Endothelial cell of umbilical vein (primary cell): Measurements from ENCODE around the gene MARF1. TPM values are rescaled to one million over a fixed set of nuclear protein-coding genes. Genes with fewer than 3 reads are reported as not detected.

Experiments
- BruUV-seq: library from RNA; stranded (reverse); fragments of 400-500 nt; replicated peaks from 2 replicates; lab custom pipeline; 2021; lab: Mats Ljungman, UMichigan
- CTCF ChIA-PET: fragments of 300-600, 350-600 bp; sonication (Branson Sonifier 250); formaldehyde crosslinking; loops from one replicate; lab custom pipeline; 2021; ENCODE audit warnings: antibody characterized with exemption, inconsistent platforms; lab: Charles Lee
- POLR2A ChIA-PET: fragments of 300-600, 350-600 bp; sonication (Branson Sonifier 250); formaldehyde crosslinking; loops from one replicate; lab custom pipeline; 2021; ENCODE audit warnings: antibody characterized with exemption, inconsistent platforms; lab: Charles Lee
- DNase-seq: peaks from one replicate; pipeline ENCODE4 v3.0.0-alpha.2; 2011; ENCODE audit warnings: low read depth, low spot score
- FAIRE-seq: peaks from 2 replicates; lab custom pipeline; 2011; peaks lifted over from hg19 to GRCh38; lab: Jason Lieb, UNC
- H2AFZ ChIP-seq: 2 replicates; pipeline ENCODE4 v1.6.0; 2012; ENCODE audit warnings: low read depth, low read length, control low read depth, inconsistent platforms
- H3K27ac ChIP-seq: 2 replicates; pipeline ENCODE4 v1.5.1; 2011; ENCODE audit warnings: low read depth, mild to moderate bottlenecking, control low read depth, low read length, moderate library complexity; ENCODE audit not compliant: insufficient read depth
- H3K27me3 ChIP-seq, 2 experiments: 2 replicates each; pipeline versions ENCODE4 v1.6.0 to v1.6.1; 2011; ENCODE audit warnings: low read length in 2 of 2, mixed read lengths in 1 of 2; ENCODE audit not compliant: control insufficient read depth in 2 of 2, insufficient read depth in 2 of 2
- H3K36me3 ChIP-seq, 2 experiments: 2 replicates in 1 of 2; 3 replicates in 1 of 2; pipeline ENCODE4 v1.5.1; 2011; ENCODE audit warnings: low read length in 2 of 2, mild to moderate bottlenecking in 1 of 2, moderate library complexity in 1 of 2; ENCODE audit not compliant: control insufficient read depth in 2 of 2, insufficient read depth in 2 of 2; ENCODE audit errors: extremely low read depth in 1 of 2
- H3K4me1 ChIP-seq: 3 replicates; pipeline ENCODE4 v1.5.1; 2011; ENCODE audit warnings: mild to moderate bottlenecking, low read length; ENCODE audit not compliant: control insufficient read depth, insufficient read depth; ENCODE audit errors: extremely low read depth
- H3K4me2 ChIP-seq: 2 replicates; pipeline ENCODE4 v1.6.1; 2011; ENCODE audit warnings: low read length, control low read depth, mixed read lengths; ENCODE audit not compliant: insufficient read depth
- H3K4me3 ChIP-seq, 3 experiments: fragments of 200-600 bp in 1 of 3; sonication (generic), shearing (Covaris generic) in 1 of 3; replicated peaks in 1 of 3; 2 replicates each; pipeline ENCODE4 v1.5.1; 2011 to 2016; ENCODE audit warnings: control low read depth in 3 of 3, low read length in 3 of 3, mild to moderate bottlenecking in 2 of 3, inconsistent platforms in 1 of 3, low read depth in 1 of 3, moderate library complexity in 1 of 3; ENCODE audit not compliant: insufficient read depth in 1 of 3
- H3K79me2 ChIP-seq: 2 replicates; pipeline ENCODE4 v1.6.0; 2012; ENCODE audit warnings: low read length, inconsistent platforms; ENCODE audit not compliant: control insufficient read depth, insufficient read depth
- H3K9ac ChIP-seq: replicated peaks from 2 replicates; pipeline ENCODE3; 2011; ENCODE audit warnings: low read length, control low read depth; ENCODE audit not compliant: insufficient read depth; ENCODE audit errors: extremely low read depth
- H3K9me1 ChIP-seq: replicated peaks from 3 replicates; pipeline ENCODE4 v1.6.0; 2011; ENCODE audit warnings: mild to moderate bottlenecking, low read length; ENCODE audit not compliant: control insufficient read depth, insufficient read depth; ENCODE audit errors: extremely low read depth
- H3K9me3 ChIP-seq: replicated peaks from 2 replicates; pipeline ENCODE4 v1.5.1; 2012; ENCODE audit warnings: low read length, inconsistent platforms; ENCODE audit not compliant: control insufficient read depth, insufficient read depth
- H4K20me1 ChIP-seq: replicated peaks from 2 replicates; pipeline ENCODE3; 2011; ENCODE audit warnings: mild to moderate bottlenecking, low read length; ENCODE audit not compliant: control insufficient read depth, insufficient read depth; ENCODE audit errors: extremely low read depth
- CTCF ChIP-seq, 2 donors: IDR thresholded peaks; 1 replicate in 1 of 2; 2 replicates in 1 of 2; pipeline ENCODE4 v1.5.1; 2011; ENCODE audit warnings: low read length in 2 of 2, mild to moderate bottlenecking in 2 of 2, moderate library complexity in 2 of 2, control low read depth in 1 of 2, inconsistent platforms in 1 of 2, low read depth in 1 of 2; ENCODE audit not compliant: insufficient read depth in 1 of 2; ENCODE audit errors: extremely low read depth in 1 of 2
- EZH2 ChIP-seq: IDR thresholded peaks from 2 replicates; pipeline ENCODE4 v1.6.1; 2012; ENCODE audit warnings: borderline replicate concordance, low read depth, mild to moderate bottlenecking, moderate library complexity, low read length, inconsistent platforms; ENCODE audit not compliant: severe bottlenecking
- FOS ChIP-seq: IDR thresholded peaks from 2 replicates; pipeline ENCODE4 v1.6.1; 2011; ENCODE audit warnings: mild to moderate bottlenecking, low read length, moderate library complexity, borderline replicate concordance; ENCODE audit not compliant: insufficient read depth
- GATA2 ChIP-seq: IDR thresholded peaks from 2 replicates; pipeline ENCODE4 v1.7.0; 2011; ENCODE audit warnings: low read depth, mild to moderate bottlenecking, moderate library complexity, mixed read lengths, low read length; ENCODE audit not compliant: insufficient read length, insufficient read depth
- JUN ChIP-seq: IDR thresholded peaks from 2 replicates; pipeline ENCODE4 v1.6.1; 2011; ENCODE audit warnings: borderline replicate concordance, low read depth; ENCODE audit not compliant: insufficient read length, insufficient read depth
- MAX ChIP-seq: IDR thresholded peaks from 2 replicates; pipeline ENCODE4 v1.6.1; 2011; ENCODE audit not compliant: insufficient read depth, insufficient read length
- dilution Hi-C: fragments of 300-500 bp; cut with MboI; formaldehyde crosslinking; loops from one replicate; pipeline ENCODE4 v1.15.0; 2019; ENCODE audit warnings: low sequenced_read_pairs; ENCODE audit not compliant: extremely low pct_ligation_motif_present
- intact Hi-C: fragments of 100-400 bp; cut with micrococcal nuclease; formaldehyde crosslinking; loops from one replicate; pipeline ENCODE4 v1.10.0; 2022
- polyA plus RNA-seq, 4 experiments: library from polyadenylated mRNA; depleted of rRNA in 3 of 4; stranded (reverse) in 3 of 4; unstranded in 1 of 4; fragments of >200 nt; gene quantifications; 2 replicates each; pipeline versions ENCODE4 v1.2.1 to v1.2.3, GENCODE V29; 2011 to 2012; ENCODE audit warnings: missing spikeins in 1 of 4
- total RNA-seq: library from RNA; stranded (reverse); gene quantifications from 2 replicates; pipeline ENCODE4 v1.2.3, GENCODE V29; 2021

MARF1 gene
- total and polyA plus RNA-seq, 2 donors (not counting 3 experiments of a cell fraction or from before 2014, with no cell fraction given), result 14.6 to 58.5 TPM

GRCh38 chr16:15682105-15682570 is 39.2 kb upstream of the MARF1 start:
- Histone ChIP-seq H4K20me1 (no peaks in the 10 kb centered on the region), H3K4me1 (peaks cover 5% of the 10 kb centered on the region), H3K36me3 (peaks cover 8 to 20% of the 10 kb centered on the region in 2 experiments), H3K9me3 (no peaks in the 10 kb centered on the region), H2AFZ (no peak overlapping the region), H3K4me2 (no peak overlapping the region), H3K27ac (peak overlapping the region; percentile 42), H3K9ac (no peak overlapping the region), H3K4me3 (no peak overlapping the region), H3K27me3 (no peaks in the 10 kb centered on the region), H3K9me1 (no peaks in the 10 kb centered on the region), H3K79me2 (peaks cover 9% of the 10 kb centered on the region)
- intact Hi-C loops (loop anchor here (1.0 to 2.0 kb wide), 2 partner anchors 39 to 255 kb away; partner anchors contain the start of gene MARF1), dilution Hi-C loops (no loop called here)
- peak; percentile 49 to 68 for TF ChIP-seq CTCF (IDR thresholded peaks at IDR 0.05; ENCODE audit: extremely low read depth in 1 of 2, insufficient read depth in 1 of 2, low read depth in 1 of 2, low read length in 2 of 2)
- TF ChIP-seq JUN, result peak; percentile 82
- no peak for TF ChIP-seq GATA2
- peak; percentile 64 for TF ChIP-seq MAX
- TF ChIP-seq EZH2, result no peak
- peak; percentile 70 for TF ChIP-seq FOS
- DNase-seq (peak; percentile 84), FAIRE-seq (peak; percentile 89)
- BruUV-seq, result no TSS peak
- POLR2A ChIA-PET, result no interaction called here
- CTCF ChIA-PET, result interaction anchor here (0.6 to 1.8 kb wide), 15 partner anchors 11 to 438 kb away, joined by 3 to 20 read pairs (median 5); partner anchors contain the start of gene MARF1
